Ectodermal cell (in vitro differentiated cells): ENCODE measurements around the gene PGA5.
"Not testable (repeated sequence)": the region's sequence is repeated elsewhere in the genome, so short reads cannot be mapped to it uniquely, and the experiment has no call there.

Experiments
- H3K27ac ChIP-seq: 2 replicates; pipeline ENCODE4 v1.7.0; 2013; ENCODE audit warnings: mild to moderate bottlenecking, low read depth, low read length; ENCODE audit not compliant: insufficient read depth, poor library complexity, severe bottlenecking
- H3K27me3 ChIP-seq: 2 replicates; pipeline ENCODE4 v1.7.0; 2013; ENCODE audit warnings: mild to moderate bottlenecking, low read length; ENCODE audit not compliant: insufficient read depth, control insufficient read depth, poor library complexity, severe bottlenecking
- H3K36me3 ChIP-seq: one replicate; pipeline ENCODE4 v1.7.0; 2013; ENCODE audit warnings: low read length; ENCODE audit not compliant: control insufficient read depth, insufficient read depth
- H3K4me1 ChIP-seq: one replicate; pipeline ENCODE4 v1.7.0; 2013; ENCODE audit warnings: low read length; ENCODE audit not compliant: control insufficient read depth, insufficient read depth
- H3K4me3 ChIP-seq: 2 replicates; pipeline ENCODE4 v1.7.0; 2013; ENCODE audit warnings: low read depth, low read length, control low read depth; ENCODE audit not compliant: insufficient read depth
- H3K9me3 ChIP-seq: 2 replicates; pipeline ENCODE4 v1.7.0; 2013; ENCODE audit warnings: mild to moderate bottlenecking, low read length, moderate library complexity; ENCODE audit not compliant: control insufficient read depth
- WGBS, 2 experiments: methylation state at CpG; one replicate each; pipeline ENCODE4 v1.1.7; 2013; ENCODE audit warnings: missing lambda C conversion rate in 2 of 2; 5-methylcytosine and 5-hydroxymethylcytosine counted together

Gene PGA5

DNA sequence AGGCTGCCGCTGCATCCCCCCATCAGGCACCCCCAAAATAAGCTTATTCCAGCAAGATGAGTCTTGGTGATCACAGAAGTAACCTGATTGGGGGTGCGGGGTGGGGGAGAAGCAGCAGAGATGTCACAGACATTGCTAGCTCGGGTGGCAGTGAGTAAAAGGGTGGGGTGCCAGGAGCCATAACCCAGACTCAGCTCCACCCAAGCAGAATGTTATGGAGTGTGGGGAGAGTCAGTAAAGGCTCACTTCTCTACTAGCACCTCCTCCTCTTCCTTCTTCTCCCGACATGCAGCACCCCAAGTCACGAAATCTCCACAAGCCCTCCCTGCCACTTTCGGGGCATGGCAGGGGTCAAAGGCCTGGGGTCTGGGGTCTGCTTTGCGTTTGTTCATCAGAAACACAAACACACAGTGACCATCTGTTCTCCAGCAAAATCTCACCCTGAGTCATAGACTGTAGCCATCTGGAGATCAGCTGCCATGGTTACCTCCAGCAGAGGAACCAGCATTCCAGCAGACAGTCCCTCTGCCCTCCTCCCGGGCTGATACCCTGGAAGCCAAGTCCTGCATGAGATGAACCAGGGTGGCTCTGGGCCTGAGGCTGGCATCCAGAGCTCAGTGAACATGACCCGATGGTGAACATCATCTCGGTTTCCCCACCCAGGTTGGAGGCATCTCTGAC is 14.4 kb upstream of the PGA5 start:
- H3K4me3 ChIP-seq, H3K36me3 ChIP-seq, H3K4me1 ChIP-seq, H3K9me3 ChIP-seq, H3K27ac ChIP-seq, H3K27me3 ChIP-seq: not testable (repeated sequence)
- no CpG with 5 or more reads among the region's 10 CpGs for WGBS, 2 experiments

DNA sequence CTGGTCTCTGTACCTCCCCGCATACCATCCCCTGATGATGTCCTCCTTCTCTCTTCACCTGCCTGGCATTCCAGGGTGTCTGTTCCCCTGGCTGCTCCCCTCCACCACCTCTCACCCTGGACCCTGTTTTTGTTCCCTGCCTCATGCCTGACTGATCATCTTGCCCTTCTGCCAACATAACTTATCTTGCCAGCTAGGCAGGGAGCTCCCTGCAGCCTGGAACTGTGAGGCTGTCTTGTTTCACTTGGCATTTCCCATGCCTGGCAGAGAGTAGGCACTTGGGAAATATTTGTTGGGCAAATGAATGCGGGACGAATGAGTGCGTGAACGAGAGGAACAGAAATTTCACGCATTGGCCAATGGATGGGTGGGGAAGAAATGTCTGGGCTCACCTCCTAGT is 11.5 kb upstream of the PGA5 start:
- not testable (repeated sequence) for H3K9me3 ChIP-seq, H3K4me1 ChIP-seq, H3K36me3 ChIP-seq, H3K27me3 ChIP-seq, H3K27ac ChIP-seq, H3K4me3 ChIP-seq
- WGBS, 2 experiments: no CpG with 5 or more reads among the region's 6 CpGs

DNA sequence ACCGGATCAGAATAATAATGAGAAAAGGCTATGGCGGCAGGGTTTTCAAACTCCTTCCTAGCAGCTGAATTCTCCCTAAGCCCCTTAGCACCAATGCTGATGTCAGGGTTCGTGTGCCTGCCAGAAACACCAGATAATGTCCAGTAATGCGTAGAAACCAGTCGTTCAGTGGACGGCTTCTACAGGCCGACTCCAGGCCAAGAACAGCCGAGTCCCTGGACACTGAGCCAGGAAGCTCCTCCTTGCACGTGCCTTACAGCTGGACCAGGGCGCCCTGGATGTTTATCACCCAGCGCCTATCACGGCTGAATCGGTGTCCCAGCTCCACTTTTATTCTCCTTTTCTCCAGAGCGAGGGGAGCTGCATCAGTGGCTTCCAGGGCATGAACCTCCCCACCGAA is 9.9 kb upstream of the PGA5 start:
- not testable (repeated sequence) for H3K9me3 ChIP-seq, H3K27ac ChIP-seq, H3K36me3 ChIP-seq, H3K27me3 ChIP-seq, H3K4me3 ChIP-seq, H3K4me1 ChIP-seq
- WGBS, 2 experiments: no CpG with 5 or more reads among the region's 15 CpGs

DNA sequence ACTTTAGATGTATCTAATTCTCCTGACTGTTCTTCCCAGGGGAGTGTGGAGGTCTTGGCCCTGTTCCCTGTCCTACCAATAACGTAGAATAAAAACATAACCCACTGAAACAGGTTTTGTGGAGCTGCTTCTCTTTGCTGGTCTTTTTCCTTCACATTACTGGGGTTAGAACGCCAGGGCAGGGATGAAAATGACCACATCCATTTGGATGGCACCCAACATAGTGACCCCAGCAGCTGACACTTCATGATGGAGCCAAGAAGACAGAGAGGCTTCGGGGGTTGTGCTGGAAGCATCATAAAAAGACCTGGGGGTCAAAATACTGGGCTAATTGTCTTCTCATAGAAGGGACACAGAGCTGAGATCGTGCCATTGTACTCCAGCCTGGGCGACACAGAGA is 9.4 kb upstream of the PGA5 start:
- H3K4me1 ChIP-seq, H3K27ac ChIP-seq, H3K9me3 ChIP-seq, H3K36me3 ChIP-seq, H3K4me3 ChIP-seq, H3K27me3 ChIP-seq: not testable (repeated sequence)
- no CpG with 5 or more reads among the region's 5 CpGs for WGBS, 2 experiments

DNA sequence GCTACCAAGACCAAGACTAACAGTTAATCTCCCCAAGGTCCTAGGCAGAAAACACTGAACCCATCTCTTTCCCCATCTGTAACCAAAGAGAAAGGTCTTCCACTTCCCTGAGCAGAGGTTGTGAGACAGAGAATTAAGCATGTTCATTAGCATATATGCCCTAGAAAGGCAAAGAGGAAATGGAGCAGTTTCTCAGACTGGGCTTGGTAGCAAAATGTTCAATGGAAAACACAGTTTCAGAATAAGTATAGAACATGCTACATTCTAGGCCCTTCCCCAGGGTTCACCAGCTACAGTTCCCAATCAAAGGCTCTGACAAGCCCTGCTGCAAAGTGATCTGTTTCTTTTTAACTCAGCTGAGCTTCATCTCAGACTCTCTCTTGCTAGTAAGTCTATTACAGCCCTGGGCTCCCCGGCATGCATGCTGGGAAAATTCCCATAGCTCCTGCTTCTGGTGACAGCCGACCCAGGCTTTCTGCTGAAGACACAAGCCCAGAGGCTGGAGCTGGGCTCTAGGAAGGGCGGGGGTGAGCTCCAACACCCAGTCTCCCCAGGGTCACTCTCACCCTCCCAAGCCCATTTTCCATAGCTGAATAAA is 8.3 kb upstream of the PGA5 start:
- H3K27ac ChIP-seq, H3K4me1 ChIP-seq, H3K36me3 ChIP-seq, H3K27me3 ChIP-seq, H3K4me3 ChIP-seq, H3K9me3 ChIP-seq: not testable (repeated sequence)
- no CpG with 5 or more reads among the region's 3 CpGs for WGBS, 2 experiments

DNA sequence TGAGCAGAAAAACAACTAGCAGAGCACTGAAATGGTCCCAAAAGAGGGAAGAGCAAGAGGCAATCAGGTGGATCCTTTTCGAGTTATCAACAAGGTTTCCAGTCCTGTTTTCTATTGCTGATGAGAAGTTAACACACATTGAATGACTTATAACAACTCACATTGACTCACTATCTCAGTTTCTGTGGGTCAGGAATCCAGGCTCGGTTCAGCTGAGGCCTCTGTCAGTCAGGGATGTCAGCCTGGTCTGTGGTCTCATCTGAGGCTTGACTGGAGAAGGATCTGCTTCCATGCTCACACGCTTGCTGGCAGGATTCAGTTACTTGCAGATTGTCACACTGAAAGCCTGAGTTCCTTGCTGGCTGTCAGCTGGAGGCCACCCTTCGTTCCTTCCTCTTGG is 3.8 kb upstream of the PGA5 start:
- not testable (repeated sequence) for H3K27me3 ChIP-seq, H3K36me3 ChIP-seq, H3K9me3 ChIP-seq, H3K4me3 ChIP-seq, H3K27ac ChIP-seq, H3K4me1 ChIP-seq
- no CpG with 5 or more reads among the region's 4 CpGs for WGBS, 2 experiments

DNA sequence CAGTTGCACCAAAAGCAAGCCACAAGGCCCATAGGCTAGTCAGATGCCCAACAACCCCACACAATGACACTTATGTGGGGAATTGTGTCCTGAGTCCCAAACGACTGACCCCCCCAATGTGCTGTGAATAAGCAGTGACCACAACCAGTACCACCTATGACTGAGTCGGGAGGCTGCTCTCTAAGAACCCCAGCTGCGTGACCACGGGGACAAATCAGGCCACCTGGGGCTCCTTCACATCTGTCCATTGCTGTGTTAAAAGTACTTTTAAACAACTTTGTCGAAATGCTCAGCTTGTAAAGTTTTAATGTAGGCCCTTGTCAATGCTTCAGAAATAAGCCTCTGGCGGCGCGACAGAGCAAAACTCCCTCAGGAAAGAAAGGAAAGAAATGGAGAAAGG is 687 bp upstream of the PGA5 start:
- not testable (repeated sequence) for H3K4me3 ChIP-seq, H3K36me3 ChIP-seq, H3K27me3 ChIP-seq, H3K9me3 ChIP-seq, H3K4me1 ChIP-seq, H3K27ac ChIP-seq
- 44 to 48% methylated on average over 5 of the region's 8 CpGs for WGBS, 2 experiments

DNA sequence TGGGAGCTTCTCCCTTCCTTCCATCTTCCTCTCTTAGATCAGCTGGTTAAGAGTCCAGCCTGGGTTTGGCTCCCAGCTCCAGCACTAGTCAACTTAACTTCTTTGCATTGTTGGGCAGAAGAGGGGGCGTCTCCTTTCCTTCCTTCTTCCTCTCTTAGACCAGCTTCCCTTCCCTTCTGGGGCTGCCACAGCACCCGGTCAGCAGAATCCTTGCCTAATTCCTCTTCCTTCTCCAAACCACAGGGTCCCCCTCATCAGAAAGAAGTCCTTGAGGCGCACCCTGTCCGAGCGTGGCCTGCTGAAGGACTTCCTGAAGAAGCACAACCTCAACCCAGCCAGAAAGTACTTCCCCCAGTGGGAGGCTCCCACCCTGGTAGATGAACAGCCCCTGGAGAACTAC is 551 bp downstream of the PGA5 start:
- WGBS, 2 experiments: no CpG with 5 or more reads among the region's 5 CpGs
- not testable (repeated sequence) for H3K27me3 ChIP-seq

DNA sequence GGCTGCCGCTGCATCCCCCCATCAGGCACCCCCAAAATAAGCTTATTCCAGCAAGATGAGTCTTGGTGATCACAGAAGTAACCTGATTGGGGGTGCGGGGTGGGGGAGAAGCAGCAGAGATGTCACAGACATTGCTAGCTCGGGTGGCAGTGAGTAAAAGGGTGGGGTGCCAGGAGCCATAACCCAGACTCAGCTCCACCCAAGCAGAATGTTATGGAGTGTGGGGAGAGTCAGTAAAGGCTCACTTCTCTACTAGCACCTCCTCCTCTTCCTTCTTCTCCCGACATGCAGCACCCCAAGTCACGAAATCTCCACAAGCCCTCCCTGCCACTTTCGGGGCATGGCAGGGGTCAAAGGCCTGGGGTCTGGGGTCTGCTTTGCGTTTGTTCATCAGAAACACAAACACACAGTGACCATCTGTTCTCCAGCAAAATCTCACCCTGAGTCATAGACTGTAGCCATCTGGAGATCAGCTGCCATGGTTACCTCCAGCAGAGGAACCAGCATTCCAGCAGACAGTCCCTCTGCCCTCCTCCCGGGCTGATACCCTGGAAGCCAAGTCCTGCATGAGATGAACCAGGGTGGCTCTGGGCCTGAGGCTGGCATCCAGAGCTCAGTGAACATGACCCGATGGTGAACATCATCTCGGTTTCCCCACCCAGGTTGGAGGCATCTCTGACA is 4.4 kb downstream of the PGA5 start:
- no CpG with 5 or more reads among the region's 10 CpGs for WGBS, 2 experiments
- not testable (repeated sequence) for H3K27ac ChIP-seq, H3K4me1 ChIP-seq, H3K4me3 ChIP-seq, H3K27me3 ChIP-seq, H3K36me3 ChIP-seq, H3K9me3 ChIP-seq

More for the DNA sequence above, 551 bp downstream of the PGA5 start:
- not testable (repeated sequence) for H3K4me3 ChIP-seq, H3K36me3 ChIP-seq, H3K4me1 ChIP-seq, H3K9me3 ChIP-seq, H3K27ac ChIP-seq

DNA sequence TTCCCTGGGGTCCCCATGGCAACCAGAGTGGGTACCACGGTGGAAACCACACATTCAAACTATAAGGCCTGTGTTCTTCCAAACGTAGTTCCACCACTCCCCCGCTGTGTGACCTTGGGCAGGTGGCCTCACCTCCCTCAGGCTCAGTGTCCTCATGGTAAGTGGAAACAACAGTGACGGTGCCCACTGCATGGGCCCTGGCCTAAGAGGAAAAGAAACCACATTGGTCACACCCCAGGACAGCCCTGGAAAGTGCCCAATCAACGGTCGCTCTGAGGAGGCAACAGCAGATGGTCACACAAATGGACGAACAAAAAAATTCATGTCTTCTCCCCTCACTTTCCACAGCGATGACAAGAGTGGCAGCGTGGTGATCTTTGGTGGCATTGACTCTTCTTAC is 7.1 kb downstream of the PGA5 start:
- 89 to 92% methylated on average over 9 of the region's 9 CpGs for WGBS, 2 experiments
- not testable (repeated sequence) for H3K4me1 ChIP-seq, H3K27me3 ChIP-seq, H3K27ac ChIP-seq, H3K4me3 ChIP-seq, H3K9me3 ChIP-seq, H3K36me3 ChIP-seq
